ENCODE measurements around the gene MGAT5.

MGAT5 gene

GRCh38 chr2:134405611-134406081 lies 151.8 kb downstream of the MGAT5 start:
- no peak overlapping the region for H3K27ac ChIP-seq (ENCODE audit: low read length)
- no peaks in the 10 kb centered on the region for H3K27me3 ChIP-seq (ENCODE audit: low read depth, low read length)
- peaks cover 4 to 25% of the 10 kb centered on the region in 2 donors for H3K4me1 ChIP-seq (ENCODE audit: control insufficient read depth in 1 of 2, insufficient read depth in 2 of 2, low read length in 2 of 2)
- no peak overlapping the region for H3K4me3 ChIP-seq (ENCODE audit: low read depth in 1 of 2, low read length in 2 of 2)
- H3K36me3 ChIP-seq (ENCODE audit: control insufficient read depth in 1 of 2, insufficient read depth in 2 of 2, low read length in 2 of 2): peaks cover 0 to 17% of the 10 kb centered on the region in 2 donors
- H3K9me3 ChIP-seq (ENCODE audit: control insufficient read depth in 1 of 2, low read length in 2 of 2): no peaks in the 10 kb centered on the region

GRCh38 chr2:134406311-134406710 lies 152.4 kb downstream of the MGAT5 start:
- H3K27ac ChIP-seq (ENCODE audit: low read length): no peak overlapping the region
- H3K36me3 ChIP-seq (ENCODE audit: control insufficient read depth in 1 of 2, insufficient read depth in 2 of 2, low read length in 2 of 2): peaks cover 0 to 17% of the 10 kb centered on the region in 2 donors
- H3K27me3 ChIP-seq (ENCODE audit: low read depth, low read length): no peaks in the 10 kb centered on the region
- peaks cover 4 to 25% of the 10 kb centered on the region in 2 donors for H3K4me1 ChIP-seq (ENCODE audit: control insufficient read depth in 1 of 2, insufficient read depth in 2 of 2, low read length in 2 of 2)
- H3K9me3 ChIP-seq (ENCODE audit: control insufficient read depth in 1 of 2, low read length in 2 of 2): no peaks in the 10 kb centered on the region
- no peak overlapping the region for H3K4me3 ChIP-seq (ENCODE audit: low read depth in 1 of 2, low read length in 2 of 2)

DNA sequence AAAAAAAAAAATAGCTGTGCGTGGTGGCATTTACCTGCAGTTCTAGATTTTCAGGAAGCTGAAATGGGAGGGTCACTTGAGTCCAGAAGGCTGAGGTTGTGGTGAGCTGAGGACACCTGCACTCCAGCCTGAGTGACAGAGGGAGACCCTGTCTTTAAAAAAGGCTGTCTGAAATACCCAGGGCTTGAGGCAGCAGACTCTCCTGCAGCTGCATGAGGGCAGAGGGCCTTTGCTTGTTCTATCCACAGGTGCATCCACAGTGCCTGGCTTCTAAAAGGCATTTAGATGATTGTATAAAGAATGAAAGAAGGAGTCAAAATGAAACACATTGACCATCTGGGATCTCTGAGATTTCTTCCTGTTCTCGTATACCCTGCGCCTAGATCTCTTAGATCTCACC lies 152.9 kb downstream of the MGAT5 start:
- H3K4me3 ChIP-seq (ENCODE audit: low read depth in 1 of 2, low read length in 2 of 2): no peak overlapping the region
- H3K36me3 ChIP-seq (ENCODE audit: control insufficient read depth in 1 of 2, insufficient read depth in 2 of 2, low read length in 2 of 2): peaks cover 0 to 17% of the 10 kb centered on the region in 2 donors
- no peaks in the 10 kb centered on the region for H3K27me3 ChIP-seq (ENCODE audit: low read depth, low read length)
- no peak overlapping the region for H3K27ac ChIP-seq (ENCODE audit: low read length)
- no peaks in the 10 kb centered on the region for H3K9me3 ChIP-seq (ENCODE audit: control insufficient read depth in 1 of 2, low read length in 2 of 2)
- peaks cover 7 to 30% of the 10 kb centered on the region in 2 donors for H3K4me1 ChIP-seq (ENCODE audit: control insufficient read depth in 1 of 2, insufficient read depth in 2 of 2, low read length in 2 of 2)

- Histone ChIP-seq H3K4me3 (ENCODE audit: low read depth in 1 of 2, low read length in 2 of 2) (no peak overlapping the region), H3K27ac (ENCODE audit: low read length) (no peak overlapping the region), H3K36me3 (ENCODE audit: control insufficient read depth in 1 of 2, insufficient read depth in 2 of 2, low read length in 2 of 2) (peaks cover 0 to 17% of the 10 kb centered on the region in 2 donors), H3K27me3 (ENCODE audit: low read depth, low read length) (no peaks in the 10 kb centered on the region), H3K9me3 (ENCODE audit: control insufficient read depth in 1 of 2, low read length in 2 of 2) (no peaks in the 10 kb centered on the region), H3K4me1 (ENCODE audit: control insufficient read depth in 1 of 2, insufficient read depth in 2 of 2, low read length in 2 of 2) (peaks cover 6 to 35% of the 10 kb centered on the region in 2 donors)
Observed at GRCh38 chr2:134407154-134407890, 153.4 kb downstream of the MGAT5 start.

- Histone ChIP-seq H3K9me3 (ENCODE audit: control insufficient read depth in 1 of 2, low read length in 2 of 2) (no peaks in the 10 kb centered on the region), H3K36me3 (ENCODE audit: control insufficient read depth in 1 of 2, insufficient read depth in 2 of 2, low read length in 2 of 2) (peaks cover 0 to 13% of the 10 kb centered on the region in 2 donors), H3K27ac (ENCODE audit: low read length) (no peak overlapping the region), H3K27me3 (ENCODE audit: low read depth, low read length) (no peaks in the 10 kb centered on the region), H3K4me3 (ENCODE audit: low read depth in 1 of 2, low read length in 2 of 2) (no peak overlapping the region), H3K4me1 (ENCODE audit: control insufficient read depth in 1 of 2, insufficient read depth in 2 of 2, low read length in 2 of 2) (peaks cover 5 to 35% of the 10 kb centered on the region in 2 donors)
Observed at GRCh38 chr2:134408386-134408785, 154.5 kb downstream of the MGAT5 start.

DNA sequence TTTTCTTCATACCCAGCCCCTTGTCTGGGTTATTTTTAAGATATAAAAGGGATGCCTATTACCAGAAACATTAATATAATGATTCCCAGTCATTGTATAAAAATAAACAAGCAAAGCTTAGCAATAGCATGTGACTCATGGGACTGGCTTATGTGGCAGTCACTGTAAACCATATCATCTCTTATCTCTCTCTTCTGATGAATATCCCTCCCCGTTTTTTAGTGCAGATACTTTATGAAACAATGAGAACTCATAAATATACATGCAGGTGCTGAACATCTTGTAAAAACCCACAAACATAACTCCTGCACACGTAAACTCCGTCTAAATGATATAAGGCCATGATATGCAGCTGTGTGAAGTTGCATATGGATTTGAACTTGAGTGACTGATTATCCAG lies 154.9 kb downstream of the MGAT5 start:
- Histone ChIP-seq H3K4me1 (ENCODE audit: control insufficient read depth in 1 of 2, insufficient read depth in 2 of 2, low read length in 2 of 2) (peaks cover 5 to 35% of the 10 kb centered on the region in 2 donors), H3K36me3 (ENCODE audit: control insufficient read depth in 1 of 2, insufficient read depth in 2 of 2, low read length in 2 of 2) (peaks cover 0 to 13% of the 10 kb centered on the region in 2 donors), H3K4me3 (ENCODE audit: low read depth in 1 of 2, low read length in 2 of 2) (no peak overlapping the region), H3K27ac (ENCODE audit: low read length) (no peak overlapping the region), H3K9me3 (ENCODE audit: control insufficient read depth in 1 of 2, low read length in 2 of 2) (no peaks in the 10 kb centered on the region), H3K27me3 (ENCODE audit: low read depth, low read length) (no peaks in the 10 kb centered on the region)

DNA sequence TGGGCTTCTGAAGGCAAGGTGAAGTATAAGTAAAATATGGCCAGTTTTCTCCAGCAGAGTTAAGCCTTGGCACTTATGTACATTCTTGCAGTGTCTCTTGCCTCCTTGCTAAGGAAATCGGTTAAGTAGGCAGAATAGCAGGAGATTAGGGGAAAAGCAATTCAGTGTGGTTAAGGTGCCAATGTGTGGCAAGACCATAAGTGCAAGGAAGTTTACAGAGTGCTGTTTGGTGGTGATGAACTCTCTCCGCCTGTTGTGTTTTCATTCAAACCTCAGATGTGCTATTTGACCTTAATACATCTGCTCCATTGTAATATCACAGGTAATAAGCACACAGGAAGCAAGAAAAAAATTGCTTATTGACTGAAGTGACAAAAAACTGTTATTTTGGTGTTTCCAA lies 156.1 kb downstream of the MGAT5 start:
- Histone ChIP-seq H3K4me1 (ENCODE audit: control insufficient read depth in 1 of 2, insufficient read depth in 2 of 2, low read length in 2 of 2) (peaks cover 5 to 35% of the 10 kb centered on the region in 2 donors), H3K36me3 (ENCODE audit: control insufficient read depth in 1 of 2, insufficient read depth in 2 of 2, low read length in 2 of 2) (peaks cover 0 to 8% of the 10 kb centered on the region in 2 donors), H3K27me3 (ENCODE audit: low read depth, low read length) (no peaks in the 10 kb centered on the region), H3K4me3 (ENCODE audit: low read depth in 1 of 2, low read length in 2 of 2) (no peak overlapping the region), H3K9me3 (ENCODE audit: control insufficient read depth in 1 of 2, low read length in 2 of 2) (no peaks in the 10 kb centered on the region), H3K27ac (ENCODE audit: low read length) (no peak overlapping the region)

GRCh38 chr2:134410831-134411231 lies 157.0 kb downstream of the MGAT5 start:
- no peaks in the 10 kb centered on the region for H3K9me3 ChIP-seq (ENCODE audit: control insufficient read depth in 1 of 2, low read length in 2 of 2)
- peaks cover 5 to 28% of the 10 kb centered on the region in 2 donors for H3K4me1 ChIP-seq (ENCODE audit: control insufficient read depth in 1 of 2, insufficient read depth in 2 of 2, low read length in 2 of 2)
- H3K27me3 ChIP-seq (ENCODE audit: low read depth, low read length): no peaks in the 10 kb centered on the region
- H3K36me3 ChIP-seq (ENCODE audit: control insufficient read depth in 1 of 2, insufficient read depth in 2 of 2, low read length in 2 of 2): peaks cover 0 to 5% of the 10 kb centered on the region in 2 donors
- H3K4me3 ChIP-seq (ENCODE audit: low read depth in 1 of 2, low read length in 2 of 2): no peak overlapping the region
- H3K27ac ChIP-seq (ENCODE audit: low read length): no peak overlapping the region

DNA sequence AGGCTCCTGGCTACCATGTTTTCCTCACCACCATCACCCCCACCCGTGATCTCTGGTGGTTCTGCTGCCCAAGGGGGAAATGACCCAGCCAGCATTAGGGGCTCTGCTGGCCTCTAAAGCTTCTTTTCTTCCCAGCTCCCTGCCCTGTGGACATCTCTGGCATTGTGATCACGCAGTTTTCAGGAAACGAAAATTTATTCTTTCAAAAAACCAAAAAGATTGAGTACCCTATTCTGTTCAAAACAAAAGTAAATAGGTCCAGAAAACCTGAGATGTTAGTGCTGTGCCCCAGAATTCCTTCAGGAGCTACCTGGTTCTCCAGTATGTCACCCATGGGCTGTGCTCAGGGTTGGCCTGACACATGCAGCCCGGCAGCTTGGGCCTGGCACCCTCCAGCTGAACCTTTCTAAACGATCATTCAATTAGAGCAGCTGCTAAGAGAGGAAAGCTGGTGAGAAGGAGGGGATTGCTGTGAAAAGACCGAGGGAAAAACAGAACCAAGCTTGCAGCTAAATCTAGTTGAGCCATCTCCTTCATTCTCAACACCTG lies 157.5 kb downstream of the MGAT5 start:
- H3K4me3 ChIP-seq (ENCODE audit: low read depth in 1 of 2, low read length in 2 of 2): no peak overlapping the region
- no peaks in the 10 kb centered on the region for H3K27me3 ChIP-seq (ENCODE audit: low read depth, low read length)
- H3K27ac ChIP-seq (ENCODE audit: low read length): no peak overlapping the region
- H3K4me1 ChIP-seq (ENCODE audit: control insufficient read depth in 1 of 2, insufficient read depth in 2 of 2, low read length in 2 of 2): peaks cover 5 to 26% of the 10 kb centered on the region in 2 donors
- peaks cover 0 to 5% of the 10 kb centered on the region in 2 donors for H3K36me3 ChIP-seq (ENCODE audit: control insufficient read depth in 1 of 2, insufficient read depth in 2 of 2, low read length in 2 of 2)
- no peaks in the 10 kb centered on the region for H3K9me3 ChIP-seq (ENCODE audit: control insufficient read depth in 1 of 2, low read length in 2 of 2)

- Histone ChIP-seq H3K9me3 (ENCODE audit: control insufficient read depth in 1 of 2, low read length in 2 of 2) (no peaks in the 10 kb centered on the region), H3K27me3 (ENCODE audit: low read depth, low read length) (no peaks in the 10 kb centered on the region), H3K4me1 (ENCODE audit: control insufficient read depth in 1 of 2, insufficient read depth in 2 of 2, low read length in 2 of 2) (peaks cover 5 to 26% of the 10 kb centered on the region in 2 donors), H3K27ac (ENCODE audit: low read length) (no peak overlapping the region), H3K36me3 (ENCODE audit: control insufficient read depth in 1 of 2, insufficient read depth in 2 of 2, low read length in 2 of 2) (peaks cover 0 to 1% of the 10 kb centered on the region in 2 donors), H3K4me3 (ENCODE audit: low read depth in 1 of 2, low read length in 2 of 2) (no peak overlapping the region)
Observed at GRCh38 chr2:134411828-134412638, 158.2 kb downstream of the MGAT5 start.

DNA sequence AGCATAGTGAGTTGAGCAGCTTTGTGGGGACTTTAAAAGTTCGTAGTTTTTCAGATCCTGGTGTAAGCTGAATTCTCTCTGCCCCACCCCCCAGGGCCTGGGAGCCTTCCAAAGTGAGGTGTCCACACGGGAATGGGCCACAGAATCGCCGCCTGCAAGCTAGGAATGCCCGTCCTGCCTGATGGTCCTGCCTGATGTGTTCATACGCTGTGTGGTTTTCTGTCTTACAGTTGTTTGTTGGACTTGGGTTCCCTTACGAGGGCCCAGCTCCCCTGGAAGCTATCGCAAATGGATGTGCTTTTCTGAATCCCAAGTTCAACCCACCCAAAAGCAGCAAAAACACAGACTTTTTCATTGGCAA lies 158.7 kb downstream of the MGAT5 start:
- H3K9me3 ChIP-seq (ENCODE audit: control insufficient read depth in 1 of 2, low read length in 2 of 2): no peaks in the 10 kb centered on the region
- no peaks in the 10 kb centered on the region for H3K27me3 ChIP-seq (ENCODE audit: low read depth, low read length)
- no peak overlapping the region for H3K27ac ChIP-seq (ENCODE audit: low read length)
- H3K36me3 ChIP-seq (ENCODE audit: control insufficient read depth in 1 of 2, insufficient read depth in 2 of 2, low read length in 2 of 2): no peaks in the 10 kb centered on the region
- H3K4me3 ChIP-seq (ENCODE audit: low read depth in 1 of 2, low read length in 2 of 2): no peak overlapping the region
- H3K4me1 ChIP-seq (ENCODE audit: control insufficient read depth in 1 of 2, insufficient read depth in 2 of 2, low read length in 2 of 2): peaks cover 5 to 26% of the 10 kb centered on the region in 2 donors

Data from muscle layer of duodenum (tissue), 2 donors.